NCI-H526 (cell line): ENCODE measurements around the gene WDR93.
"Not testable (repeated sequence)": the region's sequence is repeated elsewhere in the genome, so short reads cannot be mapped to it uniquely, and the experiment has no call there.

Source experiments
- DNase-seq, 2 experiments: peaks; one replicate each; lab custom pipeline; 2025; lab: John Stamatoyannopoulos, UW

Gene WDR93

DNA sequence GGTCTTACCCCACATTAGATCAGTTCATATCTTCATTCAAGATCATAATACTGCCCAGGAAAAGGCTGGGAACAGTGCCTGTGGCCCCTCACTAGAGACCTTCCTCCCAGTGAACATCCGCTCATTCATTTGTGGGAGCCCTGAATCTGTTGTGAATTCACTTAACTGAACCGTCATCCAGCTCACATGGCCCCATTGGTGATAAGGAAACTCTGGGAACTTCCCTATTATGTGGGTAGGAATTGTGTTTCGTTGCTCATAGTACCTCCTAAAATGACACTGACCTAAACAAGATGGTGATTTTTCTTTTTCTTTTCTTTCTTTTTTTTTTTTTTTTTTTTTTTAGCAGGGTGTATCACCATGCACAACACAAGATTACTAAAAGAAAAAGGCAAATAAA lies 78.8 kb downstream of the WDR93 start:
- no peak for DNase-seq

DNA sequence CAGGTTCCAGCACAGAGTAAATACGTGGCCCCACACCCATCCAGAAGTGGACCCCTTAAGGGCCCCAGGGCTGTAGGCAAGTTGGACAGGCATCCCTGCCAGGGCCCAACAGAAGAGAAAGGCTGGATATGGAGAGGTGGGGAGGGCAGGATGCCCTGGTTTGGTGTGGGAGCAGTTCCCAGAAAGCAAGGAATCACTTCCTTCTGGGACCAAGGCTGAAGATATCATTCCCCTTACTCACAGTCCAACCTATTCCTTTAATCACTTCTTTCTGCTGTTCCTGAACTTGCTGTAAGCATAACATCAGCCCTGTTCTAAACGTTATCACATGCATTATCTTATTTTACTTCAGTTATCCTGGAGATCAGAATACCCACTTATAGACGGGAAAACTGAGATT lies 79.4 kb downstream of the WDR93 start:
- DNase-seq = no peak

DNA sequence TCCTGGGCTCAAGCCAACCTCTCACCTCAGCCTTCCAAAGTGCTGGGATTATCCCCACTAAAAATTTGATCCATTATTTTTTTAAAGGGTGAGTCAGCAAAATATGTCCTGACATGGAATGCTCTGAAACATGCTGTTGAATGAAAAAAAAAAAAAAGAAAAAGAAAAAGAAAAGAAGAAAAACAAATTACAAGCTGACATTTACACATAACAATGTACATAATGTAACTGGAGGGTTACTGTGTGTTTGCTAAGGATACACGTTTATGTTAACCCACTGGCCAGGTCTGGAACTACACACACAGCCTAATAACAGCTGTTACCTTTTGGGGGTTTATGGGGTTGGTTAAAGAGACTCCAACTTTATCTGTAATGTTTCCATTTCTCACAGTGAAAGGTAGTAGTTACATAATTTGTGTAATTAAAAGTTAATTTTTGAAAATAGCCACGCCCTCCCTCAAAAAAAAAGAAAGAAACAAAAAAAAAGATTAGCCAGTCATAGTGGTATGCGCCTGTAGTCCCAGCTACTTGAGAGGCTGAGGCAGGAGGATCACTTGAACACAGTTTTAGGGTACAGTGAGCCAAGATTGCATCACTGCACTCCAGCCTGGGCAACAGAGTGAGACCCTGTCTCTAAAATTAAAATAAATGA lies 82.4 kb downstream of the WDR93 start:
- DNase-seq = peak in 1 of 2 experiments; percentile 21

DNA sequence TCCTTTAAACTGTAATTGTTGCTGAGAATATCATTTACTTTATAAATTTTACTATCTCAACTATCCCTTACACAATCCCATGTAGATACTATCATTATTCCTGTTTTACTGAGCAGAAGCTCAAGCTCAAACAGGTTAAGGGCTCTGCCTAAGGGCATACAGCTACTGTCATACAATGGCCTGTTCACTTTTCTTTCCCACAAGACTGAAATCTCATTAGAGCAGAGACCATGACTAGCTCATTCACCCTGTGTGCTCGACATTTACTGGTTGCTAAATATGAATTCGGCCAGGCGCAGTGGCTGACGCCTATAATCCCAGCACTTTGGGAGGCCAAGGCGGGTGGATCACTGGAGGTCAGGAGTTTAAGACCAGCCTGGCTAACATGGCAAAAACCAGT lies 83.9 kb downstream of the WDR93 start:
- DNase-seq = no peak

DNA sequence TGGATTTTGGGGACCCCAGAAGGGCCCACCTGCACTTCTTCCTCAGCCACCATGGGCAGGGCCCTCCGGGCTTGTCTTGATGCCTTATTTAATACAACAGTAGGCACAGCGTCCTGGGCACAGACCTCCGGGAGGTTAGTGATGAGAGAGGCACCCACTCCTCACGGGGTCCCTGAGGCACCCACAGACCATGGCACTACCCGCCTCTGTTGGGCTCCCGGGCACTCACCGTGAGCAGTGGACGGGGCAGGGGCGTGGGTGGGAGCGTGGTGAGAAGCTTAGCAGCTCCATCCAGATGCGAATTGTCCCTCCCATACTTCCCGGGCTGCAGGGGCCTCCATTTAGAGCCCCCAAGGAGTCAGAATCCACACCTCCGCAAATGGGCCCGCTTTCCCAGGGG lies 85.2 kb downstream of the WDR93 start:
- DNase-seq = no peak

DNA sequence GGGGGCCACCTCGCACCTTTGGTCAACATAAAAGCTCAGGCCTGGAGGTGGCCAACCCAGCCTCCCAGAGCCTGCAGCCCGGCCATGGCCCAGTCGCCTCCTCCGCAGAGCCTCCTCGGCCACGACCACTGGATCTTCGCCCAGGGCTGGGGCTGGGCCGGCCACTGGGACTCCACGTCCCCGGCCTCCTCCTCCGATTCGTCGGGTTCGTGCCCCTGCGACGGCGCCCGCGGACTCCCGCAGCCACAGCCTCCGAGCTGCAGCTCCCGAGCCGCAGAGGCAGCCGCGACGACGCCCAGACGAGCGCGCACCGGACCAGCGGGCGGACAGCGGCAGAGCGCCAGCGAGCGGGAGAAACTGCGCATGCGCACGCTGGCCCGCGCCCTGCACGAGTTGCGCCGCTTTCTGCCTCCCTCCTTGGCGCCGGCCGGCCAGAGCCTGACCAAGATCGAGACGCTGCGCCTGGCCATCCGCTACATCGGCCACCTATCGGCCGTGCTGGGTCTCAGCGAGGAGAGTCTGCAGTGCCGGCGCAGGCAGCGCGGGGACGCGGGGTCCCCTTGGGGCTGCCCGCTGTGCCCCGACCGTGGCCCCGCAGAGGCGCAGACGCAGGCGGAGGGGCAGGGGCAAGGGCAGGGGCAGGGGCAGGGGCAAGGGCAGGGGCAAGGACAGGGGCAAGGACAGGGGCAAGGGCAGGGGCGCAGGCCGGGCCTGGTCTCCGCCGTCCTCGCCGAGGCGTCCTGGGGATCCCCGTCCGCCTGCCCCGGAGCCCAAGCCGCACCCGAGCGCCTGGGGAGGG lies 85.9 kb downstream of the WDR93 start, which contains the start of gene MESP2:
Gene MESP2 (plus strand): TSS at position 59 of the 799 bp plus-strand sequence. CDS start 26 bp downstream, at position 85.
- DNase-seq = peak in 1 of 2 experiments; percentile 85

DNA sequence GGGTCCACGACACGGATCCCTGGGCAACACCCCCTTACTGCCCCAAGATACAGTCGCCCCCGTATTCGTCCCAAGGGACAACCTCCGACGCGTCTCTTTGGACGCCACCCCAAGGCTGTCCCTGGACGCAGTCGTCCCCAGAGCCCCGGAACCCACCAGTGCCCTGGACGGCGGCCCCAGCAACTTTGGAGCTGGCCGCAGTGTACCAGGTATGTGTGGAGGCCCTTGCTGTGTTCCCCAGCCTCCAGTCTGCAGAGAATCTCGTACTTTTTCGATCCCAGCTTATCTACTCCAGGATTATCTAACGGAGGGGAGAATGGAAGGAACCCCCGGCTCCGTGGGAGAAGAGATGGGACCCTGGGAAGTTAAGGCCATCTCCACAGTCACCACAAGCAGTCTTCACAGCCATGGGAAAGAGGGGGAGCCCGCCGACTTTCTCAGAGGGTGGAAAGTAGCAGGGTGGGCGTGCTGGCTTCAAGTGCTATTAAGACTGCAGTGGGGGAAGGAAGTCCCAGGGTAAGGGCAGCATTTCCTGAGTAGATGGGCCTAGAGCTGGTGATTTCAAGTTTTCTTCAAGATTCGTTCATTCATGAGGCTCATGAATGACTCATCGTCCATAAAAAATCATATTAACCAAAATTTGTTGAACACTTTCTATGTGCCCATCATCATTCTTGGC lies 86.6 kb downstream of the WDR93 start:
- DNase-seq = no peak

DNA sequence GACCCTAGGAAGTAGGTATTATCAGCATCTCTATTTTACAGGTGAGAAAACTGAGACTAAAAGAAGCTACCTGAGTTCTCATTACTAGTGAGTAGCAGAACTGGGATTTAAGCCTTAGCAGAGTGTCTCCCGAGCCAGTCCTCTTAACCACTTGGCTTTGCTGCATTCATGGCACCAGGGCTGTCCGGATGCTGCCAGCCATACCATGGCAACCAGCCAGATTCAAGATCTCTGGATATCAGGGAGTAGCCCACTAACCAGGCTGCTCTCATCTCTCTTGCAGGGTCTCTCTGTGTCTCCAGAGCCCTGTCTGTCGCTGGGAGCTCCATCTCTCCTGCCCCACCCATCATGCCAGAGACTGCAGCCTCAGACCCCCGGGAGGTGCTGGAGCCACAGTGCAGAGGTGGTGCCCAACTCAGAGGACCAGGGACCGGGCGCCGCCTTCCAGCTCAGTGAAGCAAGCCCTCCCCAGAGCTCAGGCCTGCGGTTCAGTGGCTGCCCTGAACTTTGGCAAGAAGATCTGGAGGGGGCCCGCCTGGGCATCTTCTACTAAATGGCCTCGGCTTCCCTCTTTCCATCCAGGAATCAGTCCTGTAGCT lies 87.3 kb downstream of the WDR93 start:
- no peak for DNase-seq

DNA sequence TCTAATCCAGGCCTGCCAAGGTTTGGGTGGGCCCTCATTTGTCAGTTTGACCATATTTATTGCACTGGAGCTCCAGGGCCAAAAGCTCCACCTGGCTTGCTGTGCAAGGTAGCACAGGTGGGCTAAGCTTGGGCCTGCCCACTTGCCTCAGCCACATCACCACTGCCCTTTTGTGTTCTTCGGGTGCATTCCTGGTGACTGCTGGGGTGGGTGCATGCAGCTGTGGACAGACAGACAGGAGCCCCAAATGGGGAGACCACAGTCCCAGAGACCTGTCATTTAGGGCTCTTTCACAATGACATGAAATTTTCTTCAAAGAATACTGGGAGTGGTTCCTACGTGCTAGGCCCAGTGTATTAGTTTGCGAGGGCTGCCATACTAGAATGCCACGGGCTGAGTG lies 88.2 kb downstream of the WDR93 start:
- no peak for DNase-seq

DNA sequence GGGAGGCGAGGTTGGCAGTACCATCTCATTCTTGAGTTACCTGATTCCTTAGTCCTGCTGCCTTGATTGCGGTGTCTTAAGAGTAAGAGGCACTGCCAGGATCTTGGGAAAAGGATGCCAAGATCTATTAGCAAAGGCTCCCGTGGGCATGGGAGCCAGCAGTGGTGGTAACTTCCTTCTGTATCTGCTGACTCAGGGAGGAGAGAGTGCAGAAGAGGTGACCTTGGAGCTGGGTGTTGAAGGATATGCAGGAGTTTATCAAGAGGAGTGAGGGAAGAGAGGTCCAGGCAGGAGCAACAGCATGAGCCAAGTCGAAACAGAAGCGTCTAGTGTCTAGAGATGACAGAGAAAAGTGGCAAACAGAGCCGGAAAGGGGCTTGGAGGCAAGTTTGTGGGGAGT lies 90.0 kb downstream of the WDR93 start:
- no peak for DNase-seq

DNA sequence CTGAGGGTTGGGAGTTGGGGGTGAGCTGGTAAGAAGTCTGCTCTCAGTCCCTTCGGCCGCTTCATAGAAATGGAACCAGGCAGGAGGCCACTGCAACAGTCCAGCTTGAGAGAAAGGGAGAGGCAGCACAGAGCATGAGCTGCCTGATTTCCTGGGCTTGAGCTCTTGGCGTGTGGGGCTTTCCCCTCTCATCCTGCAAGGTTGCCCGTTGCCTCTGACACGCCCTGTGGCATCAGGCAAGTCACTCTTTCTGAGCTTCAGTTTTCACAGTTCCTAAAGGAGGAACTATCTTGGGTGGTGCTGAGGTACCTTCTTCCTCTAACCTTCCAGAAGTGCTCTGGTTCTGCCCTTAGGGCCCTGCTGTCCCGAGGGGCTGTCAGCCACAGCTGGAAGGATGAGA lies 90.4 kb downstream of the WDR93 start:
- no peak for DNase-seq

DNA sequence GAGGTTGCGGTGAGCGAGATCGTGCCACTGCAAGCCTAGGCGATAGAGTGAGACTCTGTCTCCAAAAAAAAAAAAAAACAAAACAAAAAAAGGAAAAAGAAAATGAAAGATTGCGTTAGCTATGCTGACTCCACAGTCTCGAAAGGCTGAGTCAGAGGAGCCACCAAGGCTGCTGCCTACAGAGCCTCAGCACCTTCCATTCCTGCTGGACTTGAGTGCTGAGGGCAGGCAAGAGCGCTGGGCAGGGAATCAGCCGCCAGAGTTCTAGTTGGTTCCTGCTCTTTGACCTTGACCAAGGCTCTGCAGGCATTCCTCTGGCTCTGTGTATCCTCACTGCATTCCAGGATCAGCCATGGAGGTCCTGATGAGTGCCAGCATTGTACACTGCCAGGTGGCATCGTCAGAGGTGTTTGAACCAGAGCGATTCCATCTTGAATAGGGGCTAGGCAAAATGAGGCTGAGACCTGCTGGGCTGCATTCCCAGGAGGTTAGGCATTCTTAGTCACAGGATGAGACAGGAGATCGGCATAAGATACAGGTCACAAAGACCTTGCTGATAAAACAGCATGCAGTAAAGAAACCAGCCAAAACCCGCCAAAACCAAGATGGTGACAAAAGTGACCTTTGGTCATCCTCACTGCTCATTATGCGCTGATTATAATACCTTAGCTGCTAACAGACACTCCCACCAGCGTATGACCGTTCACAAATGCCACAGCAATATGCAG lies 91.4 kb downstream of the WDR93 start:
- DNase-seq = no peak

DNA sequence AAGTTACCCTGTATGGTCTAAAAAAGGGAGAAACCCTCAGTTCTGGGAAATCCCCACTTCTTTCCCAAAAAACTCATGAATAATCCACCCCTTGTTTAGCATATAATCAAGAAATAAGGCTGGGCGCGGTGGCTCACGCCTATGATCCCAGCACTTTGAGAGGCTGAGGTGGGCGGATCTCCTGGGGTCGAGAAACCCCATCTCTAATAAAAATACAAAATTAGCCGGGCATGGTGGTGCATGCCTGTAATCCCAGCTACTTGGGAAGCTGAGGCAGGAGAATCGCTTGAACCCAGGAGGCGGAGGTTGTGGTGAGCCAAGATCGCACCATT lies 92.0 kb downstream of the WDR93 start:
- not testable (repeated sequence) for DNase-seq

DNA sequence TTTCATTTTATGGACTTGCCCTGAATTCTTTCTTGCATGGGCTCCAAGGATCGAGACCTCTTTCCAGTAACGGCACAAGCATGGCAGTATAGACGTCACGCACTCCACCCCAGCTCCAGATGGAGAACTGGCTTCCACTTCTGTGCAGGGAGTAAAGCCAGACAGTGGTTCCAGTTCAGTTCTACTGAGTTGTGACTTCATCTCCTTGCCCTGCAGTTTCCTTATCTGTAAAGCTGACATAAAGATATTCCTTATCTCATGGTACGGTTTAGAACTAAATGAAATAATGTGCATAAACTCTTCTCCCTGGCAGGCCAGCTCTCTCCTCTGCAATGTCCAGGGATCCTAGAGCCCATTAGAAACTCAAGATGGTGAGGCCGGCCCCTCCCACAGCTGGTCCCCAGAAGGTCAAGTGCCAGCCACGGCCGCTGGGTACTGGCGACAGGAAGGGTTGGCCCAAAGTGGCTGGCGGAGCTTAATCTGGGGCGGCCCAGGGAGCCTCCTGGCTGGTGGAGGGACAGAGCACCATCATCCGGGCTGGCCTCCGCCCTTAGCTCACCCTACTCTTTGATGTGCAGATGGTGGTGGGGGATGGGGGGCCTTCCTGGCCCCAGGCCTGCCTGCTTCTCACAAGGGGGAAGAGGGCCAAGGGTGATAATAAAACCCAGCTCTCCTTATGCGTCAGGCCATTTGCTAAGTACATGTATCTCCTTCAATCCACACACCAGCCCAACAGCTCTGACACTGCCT lies 92.7 kb downstream of the WDR93 start:
- no peak for DNase-seq

DNA sequence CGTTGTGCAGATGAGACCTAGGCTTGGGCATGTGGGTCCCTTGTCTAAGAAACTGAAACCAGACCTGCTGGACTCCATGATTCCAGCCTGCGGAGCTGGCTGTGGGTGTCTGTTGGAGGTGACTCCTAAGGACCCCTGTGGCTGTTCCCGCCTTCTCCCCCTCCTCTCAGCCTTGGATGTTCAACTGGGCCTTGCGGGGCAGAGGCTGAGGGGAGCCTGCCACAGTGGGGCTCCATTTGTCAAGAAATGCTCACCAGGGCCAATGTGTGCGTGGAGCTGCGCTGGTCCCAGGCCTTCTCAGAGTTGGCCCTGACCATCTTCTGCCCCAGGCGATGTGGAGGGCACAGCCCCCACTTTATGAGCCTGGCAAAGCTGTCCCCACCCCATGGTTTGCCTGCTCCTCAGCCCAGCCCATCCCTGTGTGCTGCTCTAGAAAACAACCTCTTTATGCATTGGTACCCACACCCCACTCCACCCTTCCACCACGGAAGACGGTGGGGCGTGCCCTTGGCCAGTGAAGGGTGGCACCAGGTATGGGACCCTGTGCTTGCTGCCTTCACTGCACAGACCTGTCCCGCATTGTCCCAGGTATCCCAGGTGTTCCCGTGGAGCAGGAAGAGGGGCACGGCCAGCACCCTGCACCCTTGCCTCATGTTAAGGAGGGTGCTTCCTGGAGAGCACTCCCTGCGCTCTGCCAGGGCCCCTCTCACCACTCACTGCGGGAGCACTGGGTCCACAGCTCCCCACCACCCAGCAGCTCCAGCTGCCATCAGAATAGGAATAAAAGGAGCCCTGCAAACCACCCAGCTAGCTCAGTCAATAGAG lies 93.5 kb downstream of the WDR93 start:
- no peak for DNase-seq

DNA sequence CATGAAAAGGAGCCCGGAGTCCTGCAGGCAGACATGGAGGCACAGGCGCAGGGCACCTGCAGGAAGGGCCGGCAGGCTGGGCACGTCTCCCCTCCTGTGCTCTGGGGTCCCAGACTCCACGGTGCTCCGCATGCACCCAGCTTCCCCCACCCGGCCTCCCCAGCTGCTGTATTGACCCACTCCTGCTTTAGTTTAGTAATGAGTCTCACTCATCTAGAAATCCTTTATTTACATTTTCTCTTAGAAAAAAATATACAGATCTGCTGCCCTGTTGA lies 94.0 kb downstream of the WDR93 start:
- DNase-seq = no peak

DNA sequence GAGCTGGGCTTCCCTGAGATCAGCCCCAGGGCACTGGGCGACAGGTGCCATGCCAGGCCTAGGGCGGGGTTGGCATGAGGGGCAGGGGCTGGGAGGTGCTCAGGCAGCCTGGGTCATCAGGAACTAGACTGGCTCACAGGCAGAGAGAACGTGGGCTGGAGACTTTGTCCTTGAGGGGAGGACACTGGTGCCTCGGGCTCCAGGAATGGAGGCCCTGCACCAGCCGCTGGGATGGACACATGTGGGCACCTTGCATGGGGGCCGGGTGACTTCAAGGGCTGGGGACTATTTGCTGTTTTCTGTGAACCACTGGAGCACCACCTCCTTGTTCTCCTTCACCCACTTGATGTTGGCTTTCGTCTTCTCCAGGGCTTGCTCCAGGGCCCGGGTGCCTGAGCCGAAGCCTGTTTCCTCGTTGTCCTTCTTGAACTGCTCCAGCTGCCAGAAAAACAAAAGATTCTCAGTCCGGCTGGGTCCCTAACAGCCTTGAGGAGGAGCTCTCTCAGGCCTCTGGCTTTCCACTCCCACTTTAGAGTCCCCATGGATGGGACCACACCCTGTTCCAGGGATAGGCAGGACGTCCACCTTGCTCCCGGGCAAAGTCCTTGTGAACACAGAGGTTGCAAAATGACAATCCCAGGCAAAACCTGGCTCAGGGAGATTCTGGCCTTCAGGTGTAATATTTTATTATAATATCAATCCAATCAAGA lies 94.6 kb downstream of the WDR93 start:
- DNase-seq = peak in 1 of 2 experiments; percentile 30

DNA sequence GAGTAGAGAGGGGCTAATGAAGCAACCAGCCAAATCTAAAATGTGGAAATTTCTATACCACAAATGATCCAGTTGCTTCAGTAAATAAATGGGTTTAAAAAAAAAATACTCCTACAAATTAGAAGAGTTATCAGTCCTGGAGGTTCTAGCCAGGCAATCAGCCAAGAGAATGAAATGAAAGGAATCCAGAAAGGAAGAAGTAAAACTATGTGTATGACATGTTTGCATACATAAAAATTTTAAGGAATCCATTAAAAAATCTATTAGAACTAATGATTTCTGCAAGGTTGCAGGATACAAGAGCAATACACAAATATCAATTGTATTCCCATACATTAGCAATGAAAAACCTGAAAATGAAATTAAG lies 95.1 kb downstream of the WDR93 start:
- DNase-seq = no peak

DNA sequence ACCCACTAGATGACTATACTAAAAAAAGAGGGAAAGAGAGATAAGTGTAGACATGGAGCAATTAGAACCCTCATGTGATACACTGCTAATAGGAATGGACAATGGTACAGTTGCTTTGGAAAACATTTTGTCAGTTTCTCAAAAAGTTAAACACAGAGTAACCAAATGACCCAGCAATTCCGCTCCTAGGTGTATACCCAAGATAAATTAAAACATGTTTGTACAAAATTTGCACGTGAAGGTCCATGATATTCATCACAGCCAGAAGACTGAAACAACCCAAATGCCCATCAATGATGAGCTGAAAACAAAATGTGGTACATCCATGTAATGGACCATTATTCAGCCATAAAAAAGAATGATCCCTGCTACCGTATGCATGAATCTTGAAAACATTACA lies 97.3 kb downstream of the WDR93 start:
- no peak for DNase-seq

DNA sequence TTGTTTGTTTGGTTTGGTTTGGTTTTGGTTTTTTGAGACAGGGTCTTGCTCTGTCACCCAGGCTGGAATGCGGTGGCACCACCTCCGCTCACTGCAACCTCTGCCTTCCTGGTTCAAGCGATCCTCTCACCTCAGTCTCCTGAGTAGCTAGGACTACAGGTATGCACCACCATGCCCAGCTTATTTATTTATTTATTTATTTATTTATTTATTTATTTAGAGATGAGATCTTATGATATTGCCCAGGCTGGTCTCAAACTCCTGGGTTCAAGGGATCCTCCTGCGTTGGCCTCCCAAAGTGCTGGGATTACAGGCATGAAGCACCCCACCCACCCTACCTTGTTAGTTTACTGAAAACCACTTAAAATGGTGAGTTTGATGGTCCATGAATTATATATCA lies 98.0 kb downstream of the WDR93 start:
- DNase-seq = not testable (repeated sequence)
